ENCODE data around the gene SORCS2.

The SORCS2 gene

DNA sequence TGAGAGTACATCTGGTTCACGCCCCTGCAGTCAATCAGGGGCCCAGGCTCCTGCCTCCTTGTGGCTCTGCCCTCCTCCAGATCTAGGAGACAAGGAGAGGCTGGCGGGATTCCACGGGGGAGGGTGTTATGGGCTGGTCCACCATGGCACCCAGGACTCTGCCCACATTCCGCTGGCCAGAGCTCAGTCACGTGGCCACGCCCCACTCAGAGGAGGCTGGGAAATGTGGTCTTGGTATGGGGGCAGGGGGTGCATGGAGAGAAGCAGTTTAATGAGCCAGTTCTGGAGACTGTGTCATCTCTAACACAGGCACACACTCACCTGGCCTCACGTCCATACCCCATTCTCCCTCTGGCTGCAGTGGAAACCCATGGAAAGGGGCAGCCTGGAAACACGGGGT lies 273.9 kb downstream of the SORCS2 start:
- no peak overlapping the region for H3K9ac ChIP-seq (ENCODE audit: low read length)
- no peaks in the 10 kb centered on the region for H3K4me1 ChIP-seq (ENCODE audit: low read length)
- no peaks in the 10 kb centered on the region for H3K36me3 ChIP-seq (replicated peaks; ENCODE audit: low read depth, low read length)
- no peak overlapping the region for H3K4me3 ChIP-seq (ENCODE audit: low read length)
- no peaks in the 10 kb centered on the region for H3K27me3 ChIP-seq (ENCODE audit: low read depth, low read length)
- H3K79me2 ChIP-seq (ENCODE audit: low read length), result no peaks in the 10 kb centered on the region
- no peak overlapping the region for H3K4me2 ChIP-seq (ENCODE audit: low read length)
- H3K27ac ChIP-seq (ENCODE audit: low read length), result no peak overlapping the region
- no peak overlapping the region for H2AFZ ChIP-seq (ENCODE audit: low read depth, low read length)
- H4K20me1 ChIP-seq (ENCODE audit: insufficient read depth, low read length), result no peaks in the 10 kb centered on the region
- H3K9me3 ChIP-seq (ENCODE audit: insufficient read depth, low read length), result no peaks in the 10 kb centered on the region
- TF ChIP-seq, protein P1, sequence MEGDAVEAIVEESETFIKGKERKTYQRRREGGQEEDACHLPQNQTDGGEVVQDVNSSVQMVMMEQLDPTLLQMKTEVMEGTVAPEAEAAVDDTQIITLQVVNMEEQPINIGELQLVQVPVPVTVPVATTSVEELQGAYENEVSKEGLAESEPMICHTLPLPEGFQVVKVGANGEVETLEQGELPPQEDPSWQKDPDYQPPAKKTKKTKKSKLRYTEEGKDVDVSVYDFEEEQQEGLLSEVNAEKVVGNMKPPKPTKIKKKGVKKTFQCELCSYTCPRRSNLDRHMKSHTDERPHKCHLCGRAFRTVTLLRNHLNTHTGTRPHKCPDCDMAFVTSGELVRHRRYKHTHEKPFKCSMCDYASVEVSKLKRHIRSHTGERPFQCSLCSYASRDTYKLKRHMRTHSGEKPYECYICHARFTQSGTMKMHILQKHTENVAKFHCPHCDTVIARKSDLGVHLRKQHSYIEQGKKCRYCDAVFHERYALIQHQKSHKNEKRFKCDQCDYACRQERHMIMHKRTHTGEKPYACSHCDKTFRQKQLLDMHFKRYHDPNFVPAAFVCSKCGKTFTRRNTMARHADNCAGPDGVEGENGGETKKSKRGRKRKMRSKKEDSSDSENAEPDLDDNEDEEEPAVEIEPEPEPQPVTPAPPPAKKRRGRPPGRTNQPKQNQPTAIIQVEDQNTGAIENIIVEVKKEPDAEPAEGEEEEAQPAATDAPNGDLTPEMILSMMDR (IDR thresholded peaks at IDR 0.05; ENCODE audit: low read depth, low read length), result no peak
- TF ChIP-seq EZH2phosphoT487 (IDR thresholded peaks at IDR 0.05; ENCODE audit: low read depth), result no peak

DNA sequence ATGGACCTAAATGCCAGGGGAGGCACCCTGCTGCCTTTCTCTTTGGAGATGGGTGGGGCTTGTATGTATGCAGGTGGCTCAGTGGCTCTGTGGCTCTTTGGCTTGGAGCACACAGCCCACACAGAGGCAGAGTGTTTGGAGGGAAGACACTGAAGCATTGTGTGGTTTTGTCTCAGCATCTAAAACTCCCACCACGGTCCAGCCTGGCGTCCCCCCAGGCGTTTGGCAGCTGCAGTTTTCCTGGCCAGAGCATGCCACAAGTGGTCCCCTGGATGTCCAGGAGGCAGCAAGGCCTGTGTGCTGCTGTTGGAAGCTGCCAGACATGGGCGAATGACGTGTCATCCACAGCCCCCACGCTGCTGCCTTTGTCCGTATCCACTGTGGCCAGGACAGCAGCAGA lies 274.6 kb downstream of the SORCS2 start:
- Histone ChIP-seq H3K79me2 (ENCODE audit: low read length) (no peaks in the 10 kb centered on the region), H3K27ac (ENCODE audit: low read length) (no peak overlapping the region), H3K9ac (ENCODE audit: low read length) (no peak overlapping the region), H3K9me3 (ENCODE audit: insufficient read depth, low read length) (no peaks in the 10 kb centered on the region), H3K4me1 (ENCODE audit: low read length) (no peaks in the 10 kb centered on the region), H4K20me1 (ENCODE audit: insufficient read depth, low read length) (no peaks in the 10 kb centered on the region), H3K36me3 (replicated peaks; ENCODE audit: low read depth, low read length) (no peaks in the 10 kb centered on the region), H2AFZ (ENCODE audit: low read depth, low read length) (no peak overlapping the region), H3K4me3 (ENCODE audit: low read length) (no peak overlapping the region), H3K4me2 (ENCODE audit: low read length) (no peak overlapping the region), H3K27me3 (ENCODE audit: low read depth, low read length) (no peaks in the 10 kb centered on the region)
- no peak for TF ChIP-seq EZH2phosphoT487 (IDR thresholded peaks at IDR 0.05; ENCODE audit: low read depth)
- TF ChIP-seq, protein P1 (IDR thresholded peaks at IDR 0.05; ENCODE audit: low read depth, low read length), result no peak

DNA sequence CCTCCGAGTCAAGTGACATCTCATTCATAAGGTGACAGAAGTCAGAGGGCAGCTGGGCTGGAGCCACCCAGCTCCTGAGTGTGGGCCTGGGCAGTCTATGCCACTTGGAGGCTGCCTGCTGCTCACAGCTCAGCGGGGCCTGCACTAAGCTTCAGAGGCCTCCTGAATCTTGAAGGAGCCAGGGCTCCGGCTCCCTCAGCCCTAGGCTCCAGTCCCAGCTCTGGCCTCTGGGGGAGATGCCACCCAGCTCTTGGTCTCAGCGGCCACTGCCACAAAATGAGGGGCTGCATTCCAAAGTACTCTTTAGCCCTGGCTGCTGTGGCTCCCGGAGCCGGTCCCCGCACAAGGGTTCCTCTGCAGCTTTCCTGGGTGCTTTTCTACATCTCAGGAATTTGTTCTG lies 275.1 kb downstream of the SORCS2 start:
- H3K4me2 ChIP-seq (ENCODE audit: low read length), result no peak overlapping the region
- no peaks in the 10 kb centered on the region for H3K79me2 ChIP-seq (ENCODE audit: low read length)
- H2AFZ ChIP-seq (ENCODE audit: low read depth, low read length), result no peak overlapping the region
- H3K27me3 ChIP-seq (ENCODE audit: low read depth, low read length), result no peaks in the 10 kb centered on the region
- H3K36me3 ChIP-seq (replicated peaks; ENCODE audit: low read depth, low read length), result no peaks in the 10 kb centered on the region
- TF ChIP-seq, protein P1 (IDR thresholded peaks at IDR 0.05; ENCODE audit: low read depth, low read length), result no peak
- TF ChIP-seq EZH2phosphoT487 (IDR thresholded peaks at IDR 0.05; ENCODE audit: low read depth), result no peak
- H4K20me1 ChIP-seq (ENCODE audit: insufficient read depth, low read length), result no peaks in the 10 kb centered on the region
- H3K27ac ChIP-seq (ENCODE audit: low read length), result no peak overlapping the region
- H3K4me3 ChIP-seq (ENCODE audit: low read length), result no peak overlapping the region
- no peaks in the 10 kb centered on the region for H3K4me1 ChIP-seq (ENCODE audit: low read length)
- no peaks in the 10 kb centered on the region for H3K9me3 ChIP-seq (ENCODE audit: insufficient read depth, low read length)
- no peak overlapping the region for H3K9ac ChIP-seq (ENCODE audit: low read length)

DNA sequence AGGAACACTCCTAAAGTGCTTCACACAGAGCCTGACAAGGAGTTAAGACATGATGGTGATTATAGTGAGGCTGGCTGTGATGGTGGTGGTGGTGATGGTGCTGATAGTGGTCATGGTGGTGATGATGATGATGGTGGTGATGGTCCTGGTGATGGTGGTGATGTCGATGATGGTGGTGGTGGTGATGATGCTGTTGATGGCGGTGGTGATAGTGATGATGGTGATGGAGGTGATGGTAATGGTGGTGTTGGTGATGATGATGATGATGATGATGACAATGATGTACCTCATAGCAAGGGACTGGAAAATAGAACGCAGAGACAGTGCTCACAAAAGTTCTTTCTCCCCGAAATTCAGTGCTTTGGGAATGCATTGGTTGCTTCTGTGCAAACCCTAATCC lies 276.7 kb downstream of the SORCS2 start:
- no peak overlapping the region for H3K27ac ChIP-seq (ENCODE audit: low read length)
- TF ChIP-seq EZH2phosphoT487 (IDR thresholded peaks at IDR 0.05; ENCODE audit: low read depth), result no peak
- TF ChIP-seq, protein P1 (IDR thresholded peaks at IDR 0.05; ENCODE audit: low read depth, low read length), result no peak
- no peaks in the 10 kb centered on the region for H3K27me3 ChIP-seq (ENCODE audit: low read depth, low read length)
- H3K36me3 ChIP-seq (replicated peaks; ENCODE audit: low read depth, low read length), result no peaks in the 10 kb centered on the region
- H3K9ac ChIP-seq (ENCODE audit: low read length), result no peak overlapping the region
- no peaks in the 10 kb centered on the region for H3K4me1 ChIP-seq (ENCODE audit: low read length)
- no peaks in the 10 kb centered on the region for H3K9me3 ChIP-seq (ENCODE audit: insufficient read depth, low read length)
- H3K4me3 ChIP-seq (ENCODE audit: low read length), result no peak overlapping the region
- no peaks in the 10 kb centered on the region for H3K79me2 ChIP-seq (ENCODE audit: low read length)
- no peak overlapping the region for H3K4me2 ChIP-seq (ENCODE audit: low read length)
- no peaks in the 10 kb centered on the region for H4K20me1 ChIP-seq (ENCODE audit: insufficient read depth, low read length)
- no peak overlapping the region for H2AFZ ChIP-seq (ENCODE audit: low read depth, low read length)
